Mononuclear cell (primary cell): Measurements from ENCODE around the gene MACROD1. TPM values are rescaled to one million over a fixed set of nuclear protein-coding genes. Genes with fewer than 3 reads are reported as not detected.

Experiments used
- H3K27me3 ChIP-seq: 2 replicates; pipeline ENCODE4 v1.6.0; 2011; ENCODE audit warnings: low read length, control low read depth; ENCODE audit not compliant: insufficient read depth
- H3K4me1 ChIP-seq: 2 replicates; pipeline ENCODE4 v1.5.1; 2011; ENCODE audit warnings: mild to moderate bottlenecking, low read length, control low read depth; ENCODE audit not compliant: insufficient read depth
- H3K4me3 ChIP-seq: 2 replicates; pipeline ENCODE4 v1.5.1; 2011; ENCODE audit warnings: mild to moderate bottlenecking, low read length, moderate library complexity
- H3K9me3 ChIP-seq: 2 replicates; pipeline ENCODE4 v1.5.1; 2011; ENCODE audit warnings: low read depth, mild to moderate bottlenecking, control low read depth, low read length
- total RNA-seq: library from RNA; depleted of rRNA; stranded (reverse); fragments of >200 nt; gene quantifications from one replicate; pipeline ENCODE4 v1.2.3, GENCODE V29; 2012

MACROD1 gene
- total RNA-seq, 1 donor: 4.0 TPM

- H3K4me3 ChIP-seq: no peak overlapping the region
- peaks cover 23% of the 10 kb centered on the region for H3K27me3 ChIP-seq
- H3K9me3 ChIP-seq: no peaks in the 10 kb centered on the region
- no peaks in the 10 kb centered on the region for H3K4me1 ChIP-seq
Measured at GRCh38 chr11:64035081-64035524, 130.8 kb downstream of the MACROD1 start.

- Histone ChIP-seq H3K4me3 (no peak overlapping the region), H3K4me1 (no peaks in the 10 kb centered on the region), H3K9me3 (no peaks in the 10 kb centered on the region), H3K27me3 (peaks cover 23% of the 10 kb centered on the region)
Measured at GRCh38 chr11:64034411-64034811, 131.5 kb downstream of the MACROD1 start.

- H3K4me3 ChIP-seq: no peak overlapping the region
- no peaks in the 10 kb centered on the region for H3K9me3 ChIP-seq
- peaks cover 17% of the 10 kb centered on the region for H3K4me1 ChIP-seq
- H3K27me3 ChIP-seq: peaks cover 19% of the 10 kb centered on the region
Measured at GRCh38 chr11:64032050-64032449, 133.9 kb downstream of the MACROD1 start.

- no peaks in the 10 kb centered on the region for H3K9me3 ChIP-seq
Measured at GRCh38 chr11:64031001-64031400, 134.9 kb downstream of the MACROD1 start.

DNA sequence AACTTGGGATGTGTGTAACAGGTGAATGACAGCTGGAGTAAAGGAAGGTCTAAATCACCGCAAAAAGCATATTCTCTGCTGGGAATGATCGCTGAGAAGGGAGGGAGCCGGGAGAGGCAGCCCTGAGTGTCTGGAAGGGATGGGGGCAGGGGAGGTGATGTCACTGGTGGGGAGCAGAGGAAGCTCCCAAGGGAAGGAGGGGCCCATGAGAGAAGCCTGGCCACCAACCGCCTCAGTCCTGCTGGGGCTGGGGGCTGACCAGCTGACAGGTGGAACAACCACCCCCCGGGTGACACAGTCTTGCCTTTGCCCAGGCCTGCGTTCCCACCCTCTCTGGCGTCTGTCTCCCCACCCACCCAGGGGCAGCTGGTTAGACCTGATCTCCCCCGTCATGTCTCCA is 136.1 kb downstream of the MACROD1 start:
- Histone ChIP-seq H3K9me3 (no peaks in the 10 kb centered on the region), H3K4me1 (peaks cover 17% of the 10 kb centered on the region), H3K27me3 (peaks cover 10% of the 10 kb centered on the region), H3K4me3 (no peak overlapping the region)

More at GRCh38 chr11:64031001-64031400, 134.9 kb downstream of the MACROD1 start:
- H3K4me1 ChIP-seq: peaks cover 17% of the 10 kb centered on the region
- H3K27me3 ChIP-seq: peaks cover 14% of the 10 kb centered on the region
- H3K4me3 ChIP-seq: no peak overlapping the region

GRCh38 chr11:64028398-64029115 is 137.4 kb downstream of the MACROD1 start:
- Histone ChIP-seq H3K4me1 (peaks cover 17% of the 10 kb centered on the region), H3K9me3 (no peaks in the 10 kb centered on the region), H3K27me3 (no peaks in the 10 kb centered on the region), H3K4me3 (no peak overlapping the region)

- Histone ChIP-seq H3K27me3 (no peaks in the 10 kb centered on the region), H3K4me1 (peaks cover 17% of the 10 kb centered on the region), H3K9me3 (no peaks in the 10 kb centered on the region), H3K4me3 (no peak overlapping the region)
Measured at GRCh38 chr11:64027651-64028397, 138.1 kb downstream of the MACROD1 start.

GRCh38 chr11:64026575-64027205 is 139.2 kb downstream of the MACROD1 start:
- Histone ChIP-seq H3K27me3 (no peaks in the 10 kb centered on the region), H3K4me1 (peaks cover 17% of the 10 kb centered on the region), H3K4me3 (no peak overlapping the region), H3K9me3 (no peaks in the 10 kb centered on the region)

GRCh38 chr11:64025205-64025604 is 140.7 kb downstream of the MACROD1 start:
- Histone ChIP-seq H3K27me3 (no peaks in the 10 kb centered on the region), H3K4me1 (peaks cover 17% of the 10 kb centered on the region), H3K4me3 (no peak overlapping the region), H3K9me3 (no peaks in the 10 kb centered on the region)

DNA sequence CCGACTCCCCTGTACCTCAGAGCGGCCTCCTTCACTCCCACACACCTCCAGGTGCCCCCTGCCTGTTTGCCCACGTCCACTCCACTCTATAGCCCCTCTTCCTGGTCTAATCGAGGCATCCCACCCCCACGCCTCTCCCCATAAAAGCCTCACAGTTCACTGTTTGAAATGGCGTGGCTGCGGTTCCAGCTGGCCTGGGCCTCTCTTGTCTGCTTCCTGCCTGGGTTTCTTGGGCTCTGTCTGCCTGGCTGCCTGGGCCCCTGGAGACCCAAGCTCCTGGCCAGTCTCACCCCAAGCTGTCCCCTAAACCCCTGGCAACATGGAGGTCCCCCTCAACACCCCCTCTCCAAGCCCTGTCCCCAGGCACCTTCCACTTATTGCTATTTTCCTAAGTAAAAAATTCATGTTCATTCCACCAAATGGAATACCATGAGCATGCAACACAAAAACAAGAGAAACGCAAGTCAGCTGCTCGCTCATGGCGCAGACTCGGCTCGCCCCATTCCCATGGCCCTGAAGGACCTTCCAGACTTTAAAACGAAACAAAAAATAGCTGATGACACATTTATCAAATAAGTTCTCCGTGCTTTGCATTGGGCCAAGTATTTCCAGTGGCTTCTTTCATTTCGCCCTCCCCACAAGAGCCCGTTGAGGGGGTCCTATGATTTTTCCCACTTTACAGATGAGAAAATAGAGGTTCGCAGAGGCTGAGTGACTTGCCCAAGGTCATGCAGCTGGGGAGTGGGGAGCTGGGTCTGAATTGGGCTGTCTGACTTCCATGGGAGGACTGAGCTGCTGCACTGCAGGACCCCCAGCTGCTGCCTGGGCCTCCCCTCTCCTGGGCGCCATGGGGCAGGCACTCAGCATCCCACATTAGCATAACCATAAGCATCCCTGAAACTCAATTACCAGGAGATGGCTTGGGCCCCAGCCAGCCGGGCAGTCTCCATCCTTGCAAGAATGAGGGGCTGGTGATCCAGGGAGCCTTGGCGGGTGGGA is 141.9 kb downstream of the MACROD1 start:
- H3K9me3 ChIP-seq: no peaks in the 10 kb centered on the region
- no peaks in the 10 kb centered on the region for H3K27me3 ChIP-seq
- H3K4me3 ChIP-seq: no peak overlapping the region
- H3K4me1 ChIP-seq: peaks cover 17% of the 10 kb centered on the region

DNA sequence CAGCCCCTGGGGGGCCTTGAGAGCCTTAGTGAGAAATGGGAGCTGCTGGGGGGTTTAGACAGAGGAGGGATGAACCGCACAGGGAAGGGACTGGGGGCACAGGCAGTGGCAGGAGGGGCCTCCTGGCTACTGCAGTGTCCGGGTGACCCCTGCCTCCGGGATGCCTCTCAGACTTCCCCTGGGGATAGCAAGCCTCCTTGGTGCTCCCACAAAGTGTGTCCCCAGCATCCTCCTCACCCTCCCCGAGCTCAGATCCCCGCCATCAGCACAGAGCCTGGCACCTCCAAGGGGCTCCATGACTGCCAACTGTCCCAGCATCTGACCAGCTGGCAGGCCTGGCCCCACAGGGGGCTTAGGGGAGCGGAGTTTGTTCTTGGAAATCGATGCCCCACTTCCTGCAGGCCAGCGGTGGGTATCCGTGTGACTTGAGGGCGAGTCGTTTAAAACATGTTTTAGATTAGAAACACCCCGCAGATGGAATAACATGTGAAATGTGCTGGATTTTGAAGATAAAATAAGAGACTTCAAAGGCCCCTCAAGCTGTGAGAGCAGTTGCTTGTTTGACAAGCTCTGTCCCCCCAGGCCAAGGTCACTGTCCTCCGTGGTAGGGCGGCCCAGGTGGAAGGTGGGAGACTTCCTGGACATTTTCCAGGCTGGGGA is 143.7 kb downstream of the MACROD1 start:
- H3K27me3 ChIP-seq: no peaks in the 10 kb centered on the region
- H3K4me3 ChIP-seq: no peak overlapping the region
- H3K9me3 ChIP-seq: no peaks in the 10 kb centered on the region
- no peaks in the 10 kb centered on the region for H3K4me1 ChIP-seq

DNA sequence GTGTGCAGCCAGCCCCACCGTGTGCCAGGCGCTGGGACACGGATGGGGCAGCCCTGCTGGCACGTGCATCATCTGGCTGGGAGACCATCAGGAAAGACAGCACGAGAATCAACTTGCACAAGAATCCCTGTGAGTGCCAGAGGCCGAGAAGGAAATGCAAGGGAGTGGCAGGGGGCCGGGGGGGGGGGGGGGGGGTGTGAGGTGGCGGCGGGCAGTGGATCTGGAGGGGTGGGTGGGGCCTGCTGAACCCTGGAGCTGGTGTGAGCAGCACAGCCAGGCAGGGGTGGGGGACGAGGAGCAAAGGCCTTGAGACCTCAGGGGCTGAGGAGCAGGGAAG is 144.2 kb downstream of the MACROD1 start:
- no peaks in the 10 kb centered on the region for H3K27me3 ChIP-seq
- no peaks in the 10 kb centered on the region for H3K4me1 ChIP-seq
- no peak overlapping the region for H3K4me3 ChIP-seq
- no peaks in the 10 kb centered on the region for H3K9me3 ChIP-seq

DNA sequence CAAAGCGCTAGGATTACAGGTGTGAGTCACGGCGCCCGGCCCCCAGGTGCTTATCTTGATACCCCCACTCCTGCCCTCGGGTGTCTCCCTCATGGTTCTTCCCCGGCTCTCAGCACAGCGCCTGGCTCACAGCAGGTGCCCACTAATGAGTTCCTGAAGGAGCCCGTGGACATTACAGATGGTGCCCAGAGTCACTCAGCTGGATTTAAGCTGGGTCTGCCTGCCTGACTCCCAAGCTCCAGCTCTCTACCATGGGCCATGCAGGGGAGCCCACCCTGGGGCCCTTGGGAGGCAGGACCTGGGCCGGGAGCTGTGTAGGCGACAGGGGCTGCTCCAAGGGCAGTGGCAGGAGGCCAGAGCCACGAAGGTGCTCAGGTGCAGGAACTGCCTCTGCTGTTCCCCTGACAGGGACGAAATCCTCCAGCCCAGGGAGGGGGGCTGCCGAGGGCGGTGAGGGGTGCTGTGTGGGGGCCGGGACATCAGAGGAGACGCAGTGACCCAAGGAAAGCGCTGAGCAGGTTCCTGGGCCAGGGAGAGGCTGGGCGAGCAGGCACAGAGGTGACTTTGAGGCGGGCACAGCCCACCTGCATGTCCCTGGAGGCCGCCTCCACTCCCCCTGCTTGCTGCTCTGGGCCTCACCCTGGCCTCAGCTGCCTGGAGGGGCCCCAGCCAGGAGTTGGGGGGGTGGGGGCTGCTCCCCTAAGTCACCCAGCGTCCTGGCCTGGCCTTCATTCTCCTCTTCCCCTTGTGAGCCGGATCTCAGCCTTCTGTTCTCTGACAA is 144.7 kb downstream of the MACROD1 start:
- H3K4me3 ChIP-seq: no peak overlapping the region
- H3K4me1 ChIP-seq: no peaks in the 10 kb centered on the region
- H3K27me3 ChIP-seq: no peaks in the 10 kb centered on the region
- H3K9me3 ChIP-seq: no peaks in the 10 kb centered on the region
